T-helper 2 cell treated with Interferon-gamma antibody and Interleukin-4, amounts not matched to agents 5 μg/mL and 100 μg/mL, for 36 hours (primary cell): ENCODE data around the gene C1QL1.
A peak's percentile ranks its signal among the peaks of the same experiment; 100 is the strongest.

ENCODE experiments used
- DNase-seq: peaks from one replicate; pipeline ENCODE4 v3.0.0; 2021; ENCODE audit warnings: low spot score
- H3K27ac Mint-ChIP-seq: one replicate; pipeline ENCODE4 v1.8.0; 2021; ENCODE audit warnings: mild to moderate bottlenecking, mixed read lengths
- H3K27me3 Mint-ChIP-seq: one replicate; pipeline ENCODE4 v1.8.0; 2021; ENCODE audit warnings: low read depth, mixed read lengths
- H3K36me3 Mint-ChIP-seq: one replicate; pipeline ENCODE4 v1.8.0; 2021; ENCODE audit warnings: low read depth, mixed read lengths
- H3K4me1 Mint-ChIP-seq: one replicate; pipeline ENCODE4 v1.8.0; 2021; ENCODE audit warnings: low read depth, mixed read lengths
- H3K4me3 Mint-ChIP-seq: one replicate; pipeline ENCODE4 v1.8.0; 2022; ENCODE audit warnings: mild to moderate bottlenecking, moderate library complexity, mixed read lengths
- H3K9me3 Mint-ChIP-seq: one replicate; pipeline ENCODE4 v1.8.0; 2021; ENCODE audit warnings: mixed read lengths

Gene C1QL1

DNA sequence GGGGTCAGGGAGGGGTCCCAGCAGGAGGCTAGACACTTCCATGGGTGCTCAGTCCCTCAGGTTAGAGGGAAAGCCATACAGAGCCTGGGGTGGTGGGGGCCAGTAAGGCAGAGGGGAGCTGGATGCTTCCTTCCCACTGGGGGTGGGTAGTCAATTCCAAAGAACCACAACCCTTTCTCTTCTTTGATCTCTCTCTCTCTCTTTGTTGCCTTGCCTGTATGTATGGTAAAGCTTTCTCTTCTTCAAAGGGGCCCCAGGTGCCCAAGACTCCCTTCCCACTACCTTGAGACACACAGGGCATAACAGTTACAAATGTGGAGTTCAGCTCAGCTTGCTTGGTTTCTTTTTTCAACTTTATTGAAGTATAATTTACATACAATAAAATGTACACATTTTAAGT is 30.5 kb upstream of the C1QL1 start:
- no peak for DNase-seq
- Mint-ChIP-seq H3K9me3 (no peaks in the 10 kb centered on the region), H3K4me1 (no peaks in the 10 kb centered on the region), H3K27ac (no peak overlapping the region), H3K36me3 (no peaks in the 10 kb centered on the region), H3K4me3 (no peak overlapping the region), H3K27me3 (peaks cover 26% of the 10 kb centered on the region)

- Mint-ChIP-seq H3K9me3 (no peaks in the 10 kb centered on the region), H3K36me3 (no peaks in the 10 kb centered on the region), H3K4me1 (no peaks in the 10 kb centered on the region), H3K27ac (no peak overlapping the region), H3K27me3 (peaks cover 28% of the 10 kb centered on the region), H3K4me3 (no peak overlapping the region)
- DNase-seq: no peak
Measured at GRCh38 chr17:44997733-44998520, 29.8 kb upstream of the C1QL1 start.

GRCh38 chr17:44996304-44996703 is 28.2 kb upstream of the C1QL1 start:
- no peaks in the 10 kb centered on the region for H3K9me3 Mint-ChIP-seq
- H3K4me1 Mint-ChIP-seq: no peaks in the 10 kb centered on the region
- H3K36me3 Mint-ChIP-seq: no peaks in the 10 kb centered on the region
- H3K27ac Mint-ChIP-seq: no peak overlapping the region
- peaks cover 28% of the 10 kb centered on the region for H3K27me3 Mint-ChIP-seq
- H3K4me3 Mint-ChIP-seq: no peak overlapping the region
- DNase-seq: no peak

GRCh38 chr17:44995436-44996001 is 27.4 kb upstream of the C1QL1 start:
- Mint-ChIP-seq H3K4me1 (no peaks in the 10 kb centered on the region), H3K27ac (no peak overlapping the region), H3K4me3 (no peak overlapping the region), H3K36me3 (no peaks in the 10 kb centered on the region), H3K9me3 (no peaks in the 10 kb centered on the region), H3K27me3 (peaks cover 25% of the 10 kb centered on the region)
- no peak for DNase-seq

DNA sequence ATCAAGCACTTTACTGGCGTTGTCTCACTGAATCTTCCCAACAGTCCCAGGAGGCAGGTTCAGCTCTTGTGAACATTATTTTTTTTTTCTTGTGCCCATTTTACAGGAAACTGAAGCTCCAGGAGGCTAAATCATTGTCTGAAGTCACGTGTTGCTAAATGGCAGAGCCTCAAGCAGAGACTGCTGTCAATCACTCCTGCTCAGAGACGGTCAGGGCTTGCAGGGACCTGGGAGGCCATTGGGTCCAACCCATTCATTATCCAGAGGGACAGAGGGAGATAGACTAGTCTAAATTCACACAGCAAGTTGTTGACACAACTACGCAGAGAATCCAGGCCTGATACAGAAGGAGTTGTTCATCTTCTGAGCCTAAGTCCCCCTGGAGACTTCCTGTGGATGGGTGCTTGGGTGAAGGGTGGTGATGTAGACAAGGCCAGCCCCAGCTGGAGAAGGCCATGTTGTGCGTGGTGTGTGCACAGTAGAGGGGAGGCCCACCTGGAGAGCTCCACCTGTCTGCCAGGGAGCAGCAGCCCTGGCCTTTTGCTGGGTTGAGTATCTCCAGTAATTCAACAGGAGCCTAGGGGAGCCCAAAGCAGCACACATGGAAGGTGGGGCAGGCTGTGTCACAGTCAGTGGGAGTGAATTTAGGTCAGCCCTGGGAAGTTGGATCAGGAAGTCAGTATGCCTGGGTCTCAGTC is 24.3 kb upstream of the C1QL1 start:
- no peak for DNase-seq
- Mint-ChIP-seq H3K4me1 (no peaks in the 10 kb centered on the region), H3K27me3 (peaks cover 38% of the 10 kb centered on the region), H3K9me3 (no peaks in the 10 kb centered on the region), H3K27ac (no peak overlapping the region), H3K36me3 (no peaks in the 10 kb centered on the region), H3K4me3 (no peak overlapping the region)

DNA sequence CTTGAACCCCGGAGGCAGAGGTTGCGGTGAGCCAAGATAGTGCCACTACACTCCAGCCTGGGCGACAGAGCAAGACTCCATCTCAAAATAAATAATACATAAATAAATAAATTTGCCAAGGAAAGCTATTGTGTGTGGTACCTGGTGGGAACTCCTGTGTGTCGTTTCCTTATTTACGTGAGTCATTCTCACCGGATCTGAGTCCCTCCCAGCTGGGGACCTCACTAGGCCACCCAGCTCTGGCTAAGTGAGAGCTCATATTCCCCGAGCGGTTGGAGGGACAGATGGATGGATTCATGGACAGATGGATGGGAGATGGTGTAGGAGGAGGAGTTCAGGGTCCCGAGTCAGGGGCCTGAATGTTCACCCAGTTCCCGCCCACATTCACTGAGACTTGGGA is 22.9 kb upstream of the C1QL1 start:
- Mint-ChIP-seq H3K27me3 (peaks cover 37% of the 10 kb centered on the region), H3K36me3 (no peaks in the 10 kb centered on the region), H3K9me3 (no peaks in the 10 kb centered on the region), H3K4me3 (no peak overlapping the region), H3K4me1 (no peaks in the 10 kb centered on the region), H3K27ac (no peak overlapping the region)
- no peak for DNase-seq

GRCh38 chr17:44989552-44990138 is 21.5 kb upstream of the C1QL1 start:
- no peaks in the 10 kb centered on the region for H3K36me3 Mint-ChIP-seq
- peaks cover 45% of the 10 kb centered on the region for H3K27me3 Mint-ChIP-seq

DNA sequence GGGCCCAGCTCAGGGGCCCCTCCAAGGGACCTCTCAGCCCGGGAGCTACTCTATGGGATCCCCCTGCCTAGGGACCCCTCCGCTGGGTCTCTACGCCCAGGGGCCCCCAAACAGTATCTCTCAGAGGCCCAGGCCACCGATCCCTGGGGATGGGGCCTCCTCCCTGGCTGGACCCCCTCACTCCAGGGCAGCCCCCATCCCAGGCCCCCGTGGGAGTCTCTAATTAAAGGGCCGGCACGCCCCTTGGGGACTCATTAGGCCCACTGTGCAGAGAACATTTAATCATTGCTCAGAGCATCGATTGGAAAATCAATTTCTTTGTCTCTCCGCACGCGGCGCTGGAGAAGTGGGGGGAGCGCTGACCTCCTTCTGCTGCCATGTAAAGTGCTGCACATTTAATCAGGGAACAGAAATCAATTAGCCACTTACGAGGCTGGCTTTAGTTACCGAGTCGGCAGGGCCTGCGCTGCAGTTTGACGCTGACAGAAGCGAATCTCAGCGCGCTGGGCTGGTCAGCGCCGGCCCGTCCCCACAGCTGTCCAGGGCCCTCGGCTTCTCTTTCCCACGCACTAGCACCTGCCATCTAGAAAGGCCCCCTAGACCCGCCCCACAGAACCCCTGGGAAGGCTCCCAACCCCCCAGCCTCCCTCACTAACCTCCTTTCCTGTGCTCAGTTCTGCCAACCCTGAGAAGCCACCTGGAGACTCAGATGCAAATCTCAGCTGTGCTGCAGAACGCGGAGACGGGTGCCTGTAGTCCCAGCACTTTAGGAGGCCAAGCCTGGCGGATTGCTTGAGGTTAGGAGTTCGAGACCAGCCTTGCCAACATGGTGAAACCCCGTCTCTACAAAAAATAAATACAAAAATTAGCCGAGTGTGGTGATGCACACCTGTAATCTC is 20.2 kb upstream of the C1QL1 start:
- no peaks in the 10 kb centered on the region for H3K36me3 Mint-ChIP-seq
- DNase-seq: no peak
- peaks cover 39% of the 10 kb centered on the region for H3K27me3 Mint-ChIP-seq
- H3K27ac Mint-ChIP-seq: no peak overlapping the region
- no peaks in the 10 kb centered on the region for H3K9me3 Mint-ChIP-seq
- no peaks in the 10 kb centered on the region for H3K4me1 Mint-ChIP-seq
- no peak overlapping the region for H3K4me3 Mint-ChIP-seq

More at GRCh38 chr17:44989552-44990138, 21.5 kb upstream of the C1QL1 start:
- Mint-ChIP-seq H3K27ac (peak overlapping the region; percentile 4), H3K4me1 (no peaks in the 10 kb centered on the region), H3K9me3 (no peaks in the 10 kb centered on the region), H3K4me3 (no peak overlapping the region)
- no peak for DNase-seq

- H3K36me3 Mint-ChIP-seq: no peaks in the 10 kb centered on the region
- DNase-seq: no peak
- H3K27me3 Mint-ChIP-seq: peaks cover 45% of the 10 kb centered on the region
- H3K4me3 Mint-ChIP-seq: no peak overlapping the region
- no peaks in the 10 kb centered on the region for H3K4me1 Mint-ChIP-seq
- no peak overlapping the region for H3K27ac Mint-ChIP-seq
- no peaks in the 10 kb centered on the region for H3K9me3 Mint-ChIP-seq
Measured at GRCh38 chr17:44983563-44983962, 15.5 kb upstream of the C1QL1 start.

DNA sequence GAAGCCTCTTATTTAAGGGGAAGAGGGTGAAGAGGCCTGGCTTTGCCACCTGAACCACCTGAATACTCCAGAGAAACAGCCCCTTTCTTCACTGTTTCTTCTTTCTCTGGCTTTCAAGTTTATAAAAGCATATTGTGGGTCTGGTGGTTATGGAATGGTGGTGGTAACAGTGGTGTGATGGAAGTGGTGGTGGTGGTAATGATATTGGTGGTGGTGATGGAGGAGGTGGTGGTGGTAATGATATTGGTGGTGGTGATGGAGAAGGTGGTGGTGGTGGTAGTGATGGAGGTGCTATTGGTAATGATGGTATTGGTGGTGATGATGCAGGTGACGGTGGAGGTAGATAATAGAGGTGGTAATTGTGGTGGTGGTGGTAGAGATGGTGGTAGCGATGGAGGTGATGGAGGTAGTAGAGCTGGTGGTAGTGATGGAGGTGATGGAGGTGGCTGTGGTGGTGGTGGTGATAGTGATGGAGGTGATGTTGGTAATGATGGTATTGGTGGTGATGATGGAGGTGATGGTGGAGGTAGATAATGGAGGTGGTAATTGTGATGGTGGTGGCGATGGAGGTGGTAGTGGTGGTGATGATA is 14.1 kb upstream of the C1QL1 start:
- H3K36me3 Mint-ChIP-seq: no peaks in the 10 kb centered on the region
- H3K27me3 Mint-ChIP-seq: peaks cover 36% of the 10 kb centered on the region
- H3K4me3 Mint-ChIP-seq: no peak overlapping the region
- no peak for DNase-seq
- H3K27ac Mint-ChIP-seq: no peak overlapping the region
- H3K4me1 Mint-ChIP-seq: no peaks in the 10 kb centered on the region
- H3K9me3 Mint-ChIP-seq: no peaks in the 10 kb centered on the region

GRCh38 chr17:44981221-44981968 is 13.3 kb upstream of the C1QL1 start:
- H3K9me3 Mint-ChIP-seq: no peaks in the 10 kb centered on the region
- no peak for DNase-seq
- no peak overlapping the region for H3K4me3 Mint-ChIP-seq
- H3K27ac Mint-ChIP-seq: no peak overlapping the region
- no peaks in the 10 kb centered on the region for H3K4me1 Mint-ChIP-seq
- H3K36me3 Mint-ChIP-seq: no peaks in the 10 kb centered on the region
- peaks cover 39% of the 10 kb centered on the region for H3K27me3 Mint-ChIP-seq

GRCh38 chr17:44979426-44979995 is 11.4 kb upstream of the C1QL1 start:
- no peak overlapping the region for H3K4me3 Mint-ChIP-seq
- no peaks in the 10 kb centered on the region for H3K9me3 Mint-ChIP-seq
- no peaks in the 10 kb centered on the region for H3K4me1 Mint-ChIP-seq
- peaks cover 37% of the 10 kb centered on the region for H3K27me3 Mint-ChIP-seq
- no peak overlapping the region for H3K27ac Mint-ChIP-seq
- H3K36me3 Mint-ChIP-seq: no peaks in the 10 kb centered on the region
- no peak for DNase-seq
